GM12878 (cell line): Measurements from ENCODE around the gene KRTAP5-7. TPM values are rescaled to one million over a fixed set of nuclear protein-coding genes. Genes with fewer than 3 reads are reported as not detected.
"Not testable (repeated sequence)": the region's sequence is repeated elsewhere in the genome, so short reads cannot be mapped to it uniquely, and the experiment has no call there.

Experiments
- ATAC-seq: fragments of 200-7000 bp; cut with Tn5 transposase; 3 replicates; pipeline ENCODE4 v1.9.1; 2020; ENCODE audit warnings: mild to moderate bottlenecking, moderate library complexity
- BruUV-seq: library from RNA; stranded (reverse); fragments of 400-500 nt; replicated peaks from 2 replicates; lab custom pipeline; 2021; lab: Mats Ljungman, UMichigan
- CTCF ChIA-PET: fragments of 300-600 bp; sonication (Branson Sonifier 250); formaldehyde crosslinking; extraction: SDS; loops from one replicate; lab custom pipeline; 2021; ENCODE audit warnings: inconsistent platforms; lab: Yijun Ruan, JAX
- POLR2A ChIA-PET: fragments of 350-600 bp; formaldehyde crosslinking; extraction: SDS; loops from one replicate; lab custom pipeline; 2021; ENCODE audit warnings: inconsistent platforms; lab: Charles Lee
- RAD21 ChIA-PET: fragments of 300-600 bp; sonication (Branson Sonifier 250); formaldehyde crosslinking; loops from one replicate; lab custom pipeline; 2023; ENCODE audit warnings: antibody characterized with exemption; ENCODE audit not compliant: unreplicated experiment; lab: Charles Lee
- SMC1A ChIA-PET: fragments of 300-600 bp; sonication (Branson Sonifier 250); formaldehyde crosslinking; loops from one replicate; lab custom pipeline; 2023; ENCODE audit not compliant: unreplicated experiment, uncharacterized antibody; lab: Charles Lee
- DNase-seq: peaks from one replicate; pipeline ENCODE4 v3.0.0-alpha.2; 2011; ENCODE audit warnings: low read depth, low spot score
- FAIRE-seq: peaks from 3 replicates; lab custom pipeline; 2011; peaks lifted over from hg19 to GRCh38; lab: Jason Lieb, UNC
- H2AFZ ChIP-seq: 2 replicates; pipeline ENCODE4 v1.6.0; 2011; ENCODE audit warnings: low read depth, low read length, control low read depth; ENCODE audit not compliant: control insufficient read depth
- H3K27ac ChIP-seq: 2 replicates; pipeline ENCODE4 v1.5.1; 2011; ENCODE audit warnings: control low read depth; ENCODE audit not compliant: control insufficient read depth, insufficient read depth
- H3K27me3 ChIP-seq, 2 experiments: replicated peaks in 1 of 2; 2 replicates each; pipeline versions ENCODE4 v1.6.0 to v1.6.1; 2011; ENCODE audit warnings: low read length in 1 of 2; ENCODE audit not compliant: control insufficient read depth in 2 of 2, insufficient read depth in 2 of 2
- H3K36me3 ChIP-seq, 2 experiments: 2 replicates each; pipeline ENCODE4 v1.5.1; 2011; ENCODE audit warnings: low read length in 1 of 2; ENCODE audit not compliant: control insufficient read depth in 2 of 2, insufficient read depth in 2 of 2
- H3K4me1 ChIP-seq: 2 replicates; pipeline ENCODE4 v1.6.1; 2011; ENCODE audit warnings: mild to moderate bottlenecking, low read length, moderate library complexity, mixed read lengths; ENCODE audit not compliant: control insufficient read depth, insufficient read depth
- H3K4me2 ChIP-seq: 2 replicates; pipeline ENCODE4 v1.6.0; 2011; ENCODE audit warnings: control low read depth; ENCODE audit not compliant: control insufficient read depth, insufficient read depth
- H3K4me3 ChIP-seq: fragments of 200-600 bp; sonication (generic); 2 replicates; pipeline ENCODE4 v1.5.1; 2016
- H3K79me2 ChIP-seq: 2 replicates; pipeline ENCODE4 v1.6.0; 2011; ENCODE audit warnings: low read length; ENCODE audit not compliant: control insufficient read depth, insufficient read depth
- H3K9ac ChIP-seq: 2 replicates; pipeline ENCODE4 v1.8.0; 2011; ENCODE audit warnings: low read length, control low read depth, mixed read lengths; ENCODE audit not compliant: control insufficient read depth, insufficient read depth
- H3K9me3 ChIP-seq: replicated peaks from 3 replicates; pipeline ENCODE4 v1.5.1; 2011; ENCODE audit warnings: mild to moderate bottlenecking, low read length; ENCODE audit not compliant: control insufficient read depth, insufficient read depth
- H4K20me1 ChIP-seq: 2 replicates; pipeline ENCODE4 v1.6.0; 2011; ENCODE audit not compliant: control insufficient read depth, insufficient read depth
- ATF7 ChIP-seq: fragments of 450-650 bp; IDR thresholded peaks from 2 replicates; pipeline ENCODE4 v1.6.1; 2016; ENCODE audit warnings: low read depth, mild to moderate bottlenecking
- CBX3 ChIP-seq: fragments of 200-600 bp; sonication (generic); IDR thresholded peaks from 2 replicates; pipeline ENCODE4 v1.6.1; 2016; ENCODE audit warnings: low read depth, borderline replicate concordance
- CREM ChIP-seq: IDR thresholded peaks from 2 replicates; pipeline ENCODE4 v1.6.1; 2014; ENCODE audit warnings: antibody characterized with exemption, low read depth
- FOXM1 ChIP-seq: IDR thresholded peaks from 2 replicates; pipeline ENCODE4 v1.6.1; 2012; ENCODE audit warnings: low read depth, mild to moderate bottlenecking, inconsistent platforms, low read length, moderate library complexity
- LARP7 ChIP-seq: fragments of 450-650 bp; IDR thresholded peaks from 2 replicates; pipeline ENCODE4 v1.6.1; 2017; ENCODE audit warnings: mild to moderate bottlenecking
- MLLT1 ChIP-seq: fragments of 450-650 bp; IDR thresholded peaks from 2 replicates; pipeline ENCODE4 v1.6.1; 2016; ENCODE audit warnings: mild to moderate bottlenecking
- MTA2 ChIP-seq: fragments of 450-650 bp; IDR thresholded peaks from 2 replicates; pipeline ENCODE4 v1.6.1; 2016; ENCODE audit warnings: low read depth, mild to moderate bottlenecking, moderate library complexity
- MYB ChIP-seq: fragments of 150-350 bp; IDR thresholded peaks from 2 replicates; pipeline ENCODE4 v1.6.1; 2014; ENCODE audit warnings: mild to moderate bottlenecking, low read depth, low read length, borderline replicate concordance
- NBN ChIP-seq: fragments of 450-650 bp; IDR thresholded peaks from 2 replicates; pipeline ENCODE4 v1.6.1; 2016
- PRDM15 ChIP-seq: fragments of 450-650 bp; formaldehyde crosslinking; IDR thresholded peaks from 2 replicates; pipeline ENCODE4 v1.4.0; 2020; ENCODE audit warnings: mild to moderate bottlenecking, moderate library complexity
- RBBP5 ChIP-seq: fragments of 200-600 bp; sonication (generic); conservative IDR thresholded peaks from 2 replicates; pipeline ENCODE4 v1.6.1; 2016
- RUNX3 ChIP-seq: IDR thresholded peaks from 2 replicates; pipeline ENCODE4 v1.6.1; 2012; ENCODE audit warnings: low read length, inconsistent platforms
- STAT3 ChIP-seq: IDR thresholded peaks from 2 replicates; pipeline ENCODE4 v1.6.1; 2011; ENCODE audit warnings: low read depth, low read length, improper control_type of control experiment
- YBX1 ChIP-seq: fragments of 450-650 bp; IDR thresholded peaks from 2 replicates; pipeline ENCODE4 v1.6.1; 2016; ENCODE audit warnings: antibody characterized with exemption
- WGBS: methylation state at CpG from one replicate; pipeline ENCODE4 v1.1.6; 2016; ENCODE audit warnings: low lambda C conversion rate; ENCODE audit not compliant: insufficient replicate concordance, insufficient coverage; ENCODE audit errors: missing lambda C conversion rate; 5-methylcytosine and 5-hydroxymethylcytosine counted together
- in situ Hi-C: fragments of 300-500 bp; cut with MboI; formaldehyde crosslinking; loops from 9 replicates; pipeline ENCODE4 v1.14.3; 2018; ENCODE audit warnings: mixed read lengths
- intact Hi-C: fragments of 100-400 bp; cut with micrococcal nuclease; formaldehyde crosslinking; loops from one replicate; pipeline ENCODE4 v1.14.2; 2022; ENCODE audit not compliant: unreplicated experiment
- polyA plus RNA-seq, 11 experiments: library from polyadenylated mRNA; depleted of rRNA in 4 of 11; unstranded in 6 of 11; stranded (reverse) in 5 of 11; fragments of >200 nt; fragmentation: Nextera tagmentation in 4 of 11; fragmentation: Illumina TruSeq in 1 of 11; extraction: Ambion mirVana in 4 of 11; extraction: Trizol in 1 of 11; gene quantifications; 1 replicate in 1 of 11; 2 replicates in 10 of 11; pipeline versions ENCODE4 v1.2.1 to v1.2.3, GENCODE V29; 2011 to 2016; ENCODE audit warnings: inconsistent platforms in 2 of 11, missing spikeins in 2 of 11, low read depth in 1 of 11
- total RNA-seq, 4 experiments: library from RNA; depleted of rRNA in 3 of 4; stranded (reverse); fragments of >200 nt in 3 of 4; fragmentation: Illumina TruSeq in 1 of 4; extraction: Trizol in 1 of 4; gene quantifications; 2 replicates each; pipeline versions ENCODE4 v1.2.1 to v1.2.3, GENCODE V29; 2013 to 2021

Gene KRTAP5-7
- total and polyA plus RNA-seq, 10 of the 15 experiments (the other 5 are each of a cell fraction or from before 2014, with no cell fraction given) = 0.07 to 0.23 (median 0.19) TPM; not detected in 6

- WGBS = 0% methylated on average over 8 of the region's 8 CpGs
- H3K27me3 ChIP-seq, H3K9ac ChIP-seq, ATAC-seq, H3K36me3 ChIP-seq, in situ Hi-C loops, H3K9me3 ChIP-seq, H3K27ac ChIP-seq, H3K79me2 ChIP-seq, H2AFZ ChIP-seq, RAD21 ChIA-PET, DNase-seq, H4K20me1 ChIP-seq, H3K4me1 ChIP-seq, H3K4me3 ChIP-seq, FAIRE-seq, SMC1A ChIA-PET, H3K4me2 ChIP-seq, POLR2A ChIA-PET, BruUV-seq: not testable (repeated sequence)
- intact Hi-C loops = loop anchor here (10.0 kb wide), 1 partner anchor 143 kb away; no protein-coding TSS in a partner anchor
- CTCF ChIA-PET = interaction anchor here (1.6 kb wide), 1 partner anchor 12 kb away, joined by 4 read pairs; no protein-coding TSS in a partner anchor
- peak; percentile 10; the same call in 1 of the 2 replicates for TF ChIP-seq RUNX3
Measured at GRCh38 chr11:71567633-71568032, 40.6 kb downstream of the KRTAP5-7 start.

- Histone ChIP-seq H3K4me3 (no peak overlapping the region), H3K36me3 (no peaks in the 10 kb centered on the region), H3K4me1 (no peaks in the 10 kb centered on the region), H2AFZ (no peak overlapping the region), H3K27me3 (no peaks in the 10 kb centered on the region), H4K20me1 (no peaks in the 10 kb centered on the region), H3K79me2 (no peaks in the 10 kb centered on the region), H3K27ac (no peak overlapping the region), H3K9ac (no peak overlapping the region), H3K9me3 (no peaks in the 10 kb centered on the region), H3K4me2 (no peak overlapping the region)
- ChIA-PET CTCF (interaction anchor here (1.6 kb wide), 1 partner anchor 11 kb away, joined by 4 read pairs; no protein-coding TSS in a partner anchor), RAD21 (no interaction called here), SMC1A (no interaction called here), POLR2A (no interaction called here)
- WGBS = 53% methylated on average over 8 of the region's 8 CpGs
- intact Hi-C loops = loop anchor here (10.0 kb wide), 1 partner anchor 144 kb away; no protein-coding TSS in a partner anchor
- DNase-seq (no peak), FAIRE-seq (no peak), ATAC-seq (no peak)
- in situ Hi-C loops = no loop called here
- no TSS peak for BruUV-seq
- TF ChIP-seq NBN (no peak), CREM (no peak), PRDM15 (CRISPR knock-in tag) (no peak), MYB (no peak), RBBP5 (no peak), MTA2 (no peak), STAT3 (no peak), FOXM1 (no peak), ATF7 (no peak), MLLT1 (no peak), LARP7 (no peak), CBX3 (no peak), YBX1 (no peak)
Measured at GRCh38 chr11:71568704-71569349, 41.8 kb downstream of the KRTAP5-7 start.
